Prostate gland (tissue), 2 donors: ENCODE results near the gene COLEC11.

Source experiments
- POLR2A ChIP-seq: fragments of 450-650 bp; IDR thresholded peaks from one replicate; pipeline ENCODE4 v1.6.1; 2016; ENCODE audit warnings: antibody characterized with exemption, mild to moderate bottlenecking
- POLR2AphosphoS5 ChIP-seq: sonication (generic); formaldehyde crosslinking; IDR thresholded peaks from one replicate; pipeline ENCODE4 v1.6.1; 2017; ENCODE audit warnings: antibody characterized with exemption
- TF ChIP-seq, protein P1 (sequence below), 4 experiments: fragments of 200-600 bp in 2 of 4; fragments of 450-650 bp in 2 of 4; sonication (generic) in 2 of 4; IDR thresholded peaks; 1 replicate in 3 of 4; 2 replicates in 1 of 4; pipeline ENCODE4 v1.5.1; 2016 to 2019; ENCODE audit warnings: antibody characterized with exemption in 4 of 4, mild to moderate bottlenecking in 2 of 4, moderate library complexity in 2 of 4

DNA sequence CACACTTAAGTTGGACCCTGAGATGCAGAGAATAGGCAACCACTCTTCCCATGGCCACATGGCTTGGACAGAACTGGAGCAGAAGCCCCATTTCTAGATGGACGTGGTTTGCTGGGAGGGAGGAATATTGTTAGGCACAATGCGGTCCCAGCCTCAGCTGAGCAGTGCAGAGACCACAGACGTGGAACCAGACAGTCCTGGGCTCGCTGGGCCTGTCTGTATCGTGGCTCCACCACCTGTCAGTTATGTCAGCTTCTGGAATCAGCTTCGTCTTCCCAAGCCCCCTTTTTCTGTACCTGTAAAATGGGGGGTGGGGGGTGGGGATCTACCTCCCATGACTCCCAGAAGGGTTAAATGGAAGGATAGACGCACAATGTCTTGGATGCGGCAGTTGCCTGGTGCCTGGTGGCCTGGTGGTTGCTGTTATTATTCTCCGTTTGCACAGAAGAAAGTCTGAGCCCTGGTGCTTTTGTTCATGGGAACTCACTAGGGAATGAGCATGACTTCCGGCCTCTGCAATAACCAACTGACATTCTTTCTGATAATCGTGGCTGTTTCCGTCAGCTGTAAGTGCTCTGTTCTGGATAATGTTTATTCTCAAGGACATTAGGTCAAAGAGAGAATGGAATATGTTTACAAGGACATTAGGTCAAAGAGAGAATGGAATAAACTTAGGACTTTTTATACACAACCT, 31.4 kb downstream of the COLEC11 start:
- TF ChIP-seq, protein P1, sequence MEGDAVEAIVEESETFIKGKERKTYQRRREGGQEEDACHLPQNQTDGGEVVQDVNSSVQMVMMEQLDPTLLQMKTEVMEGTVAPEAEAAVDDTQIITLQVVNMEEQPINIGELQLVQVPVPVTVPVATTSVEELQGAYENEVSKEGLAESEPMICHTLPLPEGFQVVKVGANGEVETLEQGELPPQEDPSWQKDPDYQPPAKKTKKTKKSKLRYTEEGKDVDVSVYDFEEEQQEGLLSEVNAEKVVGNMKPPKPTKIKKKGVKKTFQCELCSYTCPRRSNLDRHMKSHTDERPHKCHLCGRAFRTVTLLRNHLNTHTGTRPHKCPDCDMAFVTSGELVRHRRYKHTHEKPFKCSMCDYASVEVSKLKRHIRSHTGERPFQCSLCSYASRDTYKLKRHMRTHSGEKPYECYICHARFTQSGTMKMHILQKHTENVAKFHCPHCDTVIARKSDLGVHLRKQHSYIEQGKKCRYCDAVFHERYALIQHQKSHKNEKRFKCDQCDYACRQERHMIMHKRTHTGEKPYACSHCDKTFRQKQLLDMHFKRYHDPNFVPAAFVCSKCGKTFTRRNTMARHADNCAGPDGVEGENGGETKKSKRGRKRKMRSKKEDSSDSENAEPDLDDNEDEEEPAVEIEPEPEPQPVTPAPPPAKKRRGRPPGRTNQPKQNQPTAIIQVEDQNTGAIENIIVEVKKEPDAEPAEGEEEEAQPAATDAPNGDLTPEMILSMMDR (IDR thresholded peaks at IDR 0.05) = no peak
- TF ChIP-seq POLR2A (no peak), POLR2AphosphoS5 (no peak)
